Measurements from ENCODE around the gene CEP152.

- TF ChIP-seq CTCF (IDR thresholded peaks at IDR 0.05), result no peak
- TF ChIP-seq POLR2A (IDR thresholded peaks at IDR 0.05), result no peak
Measured at GRCh38 chr15:48798319-48798718, 12.6 kb downstream of the CEP152 start.

Data from uterus (tissue), 2 donors.